Common myeloid progenitor, CD34-positive (primary cell): ENCODE data around the gene PLB1.

Source experiments
- CTCF ChIA-PET: fragments of 350-600 bp; sonication (Branson Sonifier 250); formaldehyde crosslinking; loops from one replicate; lab custom pipeline; 2021; ENCODE audit warnings: antibody characterized with exemption; lab: Charles Lee
- POLR2A ChIA-PET: fragments of 350-600 bp; sonication (Branson Sonifier 250); formaldehyde crosslinking; loops from one replicate; lab custom pipeline; 2021; ENCODE audit warnings: antibody characterized with exemption; lab: Charles Lee
- DNase-seq, 3 donors: peaks; one replicate each; pipeline versions ENCODE4 v3.0.0 to v3.0.0-alpha.2; 2013
- H3K27ac ChIP-seq, 2 experiments: 1 replicate in 1 of 2; 2 replicates in 1 of 2; pipeline ENCODE4 v1.7.0; 2013; ENCODE audit warnings: inconsistent platforms in 2 of 2, low read length in 2 of 2, mild to moderate bottlenecking in 2 of 2, low read depth in 1 of 2, moderate library complexity in 1 of 2; ENCODE audit not compliant: severe bottlenecking in 2 of 2, insufficient read depth in 1 of 2, poor library complexity in 1 of 2
- H3K27me3 ChIP-seq, 5 experiments: replicated peaks in 2 of 5; 1 replicate in 3 of 5; 2 replicates in 2 of 5; pipeline versions ENCODE4 v1.6.1 to v1.7.0; 2013; ENCODE audit warnings: low read length in 4 of 5, mild to moderate bottlenecking in 2 of 5, moderate library complexity in 2 of 5, inconsistent platforms in 1 of 5; ENCODE audit not compliant: insufficient read depth in 5 of 5, control insufficient read depth in 4 of 5
- H3K36me3 ChIP-seq, 4 experiments: 1 replicate in 2 of 4; 2 replicates in 2 of 4; pipeline versions ENCODE4 v1.6.1 to v1.7.0; 2013; ENCODE audit warnings: low read length in 3 of 4, control low read depth in 1 of 4, mild to moderate bottlenecking in 1 of 4; ENCODE audit not compliant: control insufficient read depth in 4 of 4, insufficient read depth in 4 of 4
- H3K4me1 ChIP-seq, 4 experiments: 1 replicate in 3 of 4; 2 replicates in 1 of 4; pipeline versions ENCODE4 v1.6.1 to v1.7.1; 2013; ENCODE audit warnings: low read length in 3 of 4, mild to moderate bottlenecking in 3 of 4, control low read depth in 1 of 4, inconsistent platforms in 1 of 4, moderate library complexity in 1 of 4; ENCODE audit not compliant: control insufficient read depth in 4 of 4, insufficient read depth in 4 of 4; ENCODE audit errors: control extremely low read depth in 1 of 4
- H3K4me3 ChIP-seq, 7 experiments: 1 replicate in 4 of 7; 2 replicates in 3 of 7; pipeline versions ENCODE4 v1.5.1 to v1.7.0; 2013; ENCODE audit warnings: mild to moderate bottlenecking in 7 of 7, low read length in 6 of 7, moderate library complexity in 6 of 7, inconsistent platforms in 2 of 7, low read depth in 2 of 7, control low read depth in 1 of 7; ENCODE audit not compliant: insufficient read depth in 4 of 7, control insufficient read depth in 1 of 7; ENCODE audit errors: extremely low read depth in 1 of 7
- H3K9me3 ChIP-seq, 5 experiments: 1 replicate in 4 of 5; 2 replicates in 1 of 5; pipeline versions ENCODE4 v1.6.1 to v1.7.1; 2013; ENCODE audit warnings: low read length in 4 of 5, mild to moderate bottlenecking in 2 of 5, inconsistent platforms in 1 of 5, low read depth in 1 of 5, moderate library complexity in 1 of 5; ENCODE audit not compliant: control insufficient read depth in 4 of 5, insufficient read depth in 2 of 5; ENCODE audit errors: control extremely low read depth in 1 of 5
- WGBS: methylation state at CpG from one replicate; pipeline ENCODE4 v1.1.5; 2013; ENCODE audit not compliant: insufficient coverage; 5-methylcytosine and 5-hydroxymethylcytosine counted together

PLB1 gene

GRCh38 chr2:28487258-28487657 is 8.6 kb upstream of the PLB1 start:
- H3K36me3 ChIP-seq, result no peaks in the 10 kb centered on the region
- no peaks in the 10 kb centered on the region for H3K9me3 ChIP-seq
- no peaks in the 10 kb centered on the region for H3K27me3 ChIP-seq
- POLR2A ChIA-PET, result no interaction called here
- H3K4me3 ChIP-seq, result no peak overlapping the region
- H3K4me1 ChIP-seq, result no peaks in the 10 kb centered on the region
- WGBS, result 100% methylated on average over 2 of the region's 4 CpGs
- CTCF ChIA-PET, result no interaction called here
- H3K27ac ChIP-seq, result no peak overlapping the region
- no peak for DNase-seq

DNA sequence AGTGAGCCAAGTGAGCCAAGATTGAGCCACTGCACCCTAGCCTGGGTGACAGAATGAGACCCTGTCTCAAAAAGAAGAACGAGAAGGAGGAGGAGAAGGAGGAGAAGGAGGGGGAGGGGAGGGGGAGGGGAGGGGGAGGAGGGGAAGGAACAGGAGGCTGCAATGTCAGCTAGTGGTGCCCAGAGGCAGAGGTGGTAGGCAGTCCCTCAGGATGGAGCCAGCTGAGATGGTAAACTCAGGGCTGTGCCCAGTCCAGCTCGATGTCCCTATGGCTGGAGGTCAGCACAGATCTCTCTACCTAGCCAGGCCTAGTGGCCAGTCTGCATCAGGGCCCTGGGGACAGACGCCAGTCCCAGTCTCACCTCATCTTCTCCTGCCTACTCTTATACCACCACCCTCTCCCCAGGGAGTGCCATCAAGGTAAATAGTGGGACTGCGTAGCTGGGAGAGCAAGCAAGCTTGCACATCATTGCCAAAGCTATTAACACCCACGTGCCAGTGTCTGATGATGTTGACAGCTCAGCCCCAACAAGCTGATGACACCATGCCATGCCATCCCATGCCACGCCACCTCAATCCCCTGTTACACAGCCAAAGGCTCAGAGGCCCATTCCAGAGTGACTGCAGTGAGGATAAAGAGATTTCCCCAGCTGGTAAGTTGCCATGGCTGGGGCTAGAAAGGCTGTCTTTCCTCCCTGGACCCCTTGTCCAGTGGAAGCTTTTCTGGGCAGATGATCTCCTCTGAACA is 7.6 kb upstream of the PLB1 start:
- Histone ChIP-seq H3K4me1 (no peaks in the 10 kb centered on the region), H3K27me3 (no peaks in the 10 kb centered on the region), H3K9me3 (no peaks in the 10 kb centered on the region), H3K36me3 (no peaks in the 10 kb centered on the region), H3K27ac (no peak overlapping the region), H3K4me3 (no peak overlapping the region)
- 92% methylated on average over 4 of the region's 6 CpGs for WGBS
- CTCF ChIA-PET, result interaction anchor here (0.9 kb wide), 1 partner anchor 9 kb away, joined by 3 read pairs; no protein-coding TSS in a partner anchor
- DNase-seq, result no peak
- POLR2A ChIA-PET, result interaction anchor here (0.6 kb wide), 1 partner anchor 744 kb away, joined by 3 read pairs; no protein-coding TSS in a partner anchor

DNA sequence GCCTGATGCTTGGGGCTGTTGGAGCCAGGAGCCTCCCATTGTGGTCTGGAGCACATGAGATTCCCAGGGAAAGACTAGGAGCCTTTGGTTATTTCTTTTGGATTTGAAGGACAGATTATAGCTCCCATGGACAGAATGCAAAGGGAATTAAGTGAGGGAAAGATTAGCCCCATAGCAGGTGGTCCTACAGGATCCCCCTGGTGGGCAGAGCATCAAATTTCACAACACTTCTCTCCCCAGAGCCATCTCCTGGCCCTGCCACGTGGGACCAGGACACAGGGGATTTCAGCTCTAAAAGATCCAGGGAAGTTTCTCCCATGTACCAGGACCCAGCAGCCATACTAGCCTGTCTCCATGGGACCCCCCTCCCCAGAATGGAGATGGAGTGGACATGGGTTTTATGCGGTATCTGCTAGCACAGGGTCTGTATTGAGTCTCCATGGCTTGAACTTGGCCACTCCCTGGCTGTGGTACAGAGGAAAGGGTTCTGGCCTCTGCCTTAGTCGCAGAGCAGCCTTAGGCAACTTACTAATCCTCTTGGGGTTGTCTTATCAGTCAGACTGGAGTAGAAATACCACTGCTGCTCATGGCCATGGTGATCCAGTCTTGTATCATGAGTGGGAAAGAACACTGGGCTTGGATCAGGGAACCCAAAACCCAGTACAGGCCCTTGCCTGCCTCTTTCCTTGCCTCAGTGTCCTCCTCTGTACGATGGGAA is 6.8 kb upstream of the PLB1 start:
- Histone ChIP-seq H3K4me3 (no peak overlapping the region), H3K4me1 (no peaks in the 10 kb centered on the region), H3K27ac (no peak overlapping the region), H3K36me3 (no peaks in the 10 kb centered on the region), H3K27me3 (no peaks in the 10 kb centered on the region), H3K9me3 (no peaks in the 10 kb centered on the region)
- DNase-seq, result no peak
- ChIA-PET POLR2A (interaction anchor here (0.6 kb wide), 1 partner anchor 745 kb away, joined by 3 read pairs; no protein-coding TSS in a partner anchor), CTCF (interaction anchor here (0.9 to 1.2 kb wide), 2 partner anchors 8 to 14 kb away, joined by 3 to 4 read pairs; no protein-coding TSS in a partner anchor)
- WGBS, result 96% methylated on average over 3 of the region's 4 CpGs

- Histone ChIP-seq H3K27ac (no peak overlapping the region), H3K4me3 (no peak overlapping the region), H3K4me1 (no peaks in the 10 kb centered on the region), H3K27me3 (peaks cover 0 to 2% (median 0%) of the 10 kb centered on the region in 5 experiments), H3K36me3 (no peaks in the 10 kb centered on the region), H3K9me3 (no peaks in the 10 kb centered on the region)
- POLR2A ChIA-PET, result interaction anchor here (0.7 kb wide), 1 partner anchor 11 kb away, joined by 3 read pairs; no protein-coding TSS in a partner anchor
- DNase-seq, result no peak
- CTCF ChIA-PET, result interaction anchor here (1.2 kb wide), 1 partner anchor 15 kb away, joined by 4 read pairs; no protein-coding TSS in a partner anchor
- WGBS, result 93% methylated on average over 6 of the region's 7 CpGs
Measured at GRCh38 chr2:28490558-28490957, 5.3 kb upstream of the PLB1 start.

- 100% methylated on average over 1 of the region's 1 CpG for WGBS
- H3K9me3 ChIP-seq, result no peaks in the 10 kb centered on the region
- H3K36me3 ChIP-seq, result no peaks in the 10 kb centered on the region
- DNase-seq, result no peak
- no peak overlapping the region for H3K4me3 ChIP-seq
- H3K27ac ChIP-seq, result no peak overlapping the region
- peaks cover 0 to 2% (median 0%) of the 10 kb centered on the region in 5 experiments for H3K27me3 ChIP-seq
- CTCF ChIA-PET, result interaction anchor here (0.8 to 1.2 kb wide), 3 partner anchors 15 to 788 kb away, joined by 3 to 4 read pairs (median 3); no protein-coding TSS in a partner anchor
- POLR2A ChIA-PET, result no interaction called here
- H3K4me1 ChIP-seq, result no peaks in the 10 kb centered on the region
Measured at GRCh38 chr2:28492282-28492681, 3.6 kb upstream of the PLB1 start.

DNA sequence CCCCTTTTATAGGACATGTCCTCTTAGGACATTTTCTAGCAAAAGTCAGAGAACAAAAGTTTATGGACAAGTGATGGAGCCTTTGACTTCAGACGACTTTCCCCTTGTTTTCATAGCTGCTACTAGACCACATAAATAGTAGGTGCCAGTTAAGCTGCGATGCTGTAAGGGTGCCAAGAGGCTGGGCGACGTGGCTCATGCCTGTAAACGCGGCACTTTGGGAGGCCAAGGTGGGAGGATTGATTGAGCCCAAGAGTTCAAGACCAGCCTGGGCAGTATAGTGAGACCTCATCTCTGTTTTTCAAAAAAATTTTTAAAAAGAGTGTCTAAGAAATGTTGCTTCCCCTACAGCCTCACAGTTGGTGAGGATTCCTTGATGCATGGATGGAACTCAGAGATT is 2.2 kb upstream of the PLB1 start:
- H3K4me1 ChIP-seq, result no peaks in the 10 kb centered on the region
- 93% methylated on average over 6 of the region's 6 CpGs for WGBS
- H3K36me3 ChIP-seq, result no peaks in the 10 kb centered on the region
- peaks cover 0 to 2% (median 0%) of the 10 kb centered on the region in 5 experiments for H3K27me3 ChIP-seq
- no peak overlapping the region for H3K27ac ChIP-seq
- no peak for DNase-seq
- CTCF ChIA-PET, result interaction anchor here (0.9 kb wide), 1 partner anchor 9 kb away, joined by 3 read pairs; no protein-coding TSS in a partner anchor
- no peaks in the 10 kb centered on the region for H3K9me3 ChIP-seq
- no peak overlapping the region for H3K4me3 ChIP-seq
- POLR2A ChIA-PET, result no interaction called here
